ENCODE results near the gene TMEM179.

- TF ChIP-seq EP300 (IDR thresholded peaks at IDR 0.05; ENCODE audit: low read depth in 2 of 2, low read length in 2 of 2) (no peak), EP300 (CRISPR knock-in tag; IDR thresholded peaks at IDR 0.05; ENCODE audit: borderline replicate concordance) (no peak), ZNF274 (CRISPR knock-in tag; IDR thresholded peaks at IDR 0.05) (no peak), ZBTB10 (CRISPR knock-in tag; IDR thresholded peaks at IDR 0.05; ENCODE audit: borderline replicate concordance) (no peak), ARNTL (CRISPR knock-in tag; IDR thresholded peaks at IDR 0.05) (no peak), ZNF414 (CRISPR knock-in tag; IDR thresholded peaks at IDR 0.05) (no peak), JUND (CRISPR knock-in tag; IDR thresholded peaks at IDR 0.05) (no peak), NFE2 (CRISPR knock-in tag; IDR thresholded peaks at IDR 0.05) (no peak), ZBTB8A (CRISPR knock-in tag; IDR thresholded peaks at IDR 0.05; ENCODE audit: borderline replicate concordance, low read depth) (no peak), ATF3 (CRISPR knock-in tag; IDR thresholded peaks at IDR 0.05) (no peak), POLR2AphosphoS5 (IDR thresholded peaks at IDR 0.05; ENCODE audit: low read depth, low read length) (no peak), XBP1 (CRISPR knock-in tag; IDR thresholded peaks at IDR 0.05) (no peak), NFYB (CRISPR knock-in tag; IDR thresholded peaks at IDR 0.05) (no peak), BCL3 (CRISPR knock-in tag; IDR thresholded peaks at IDR 0.05) (no peak)
- TF ChIP-seq, protein P1, sequence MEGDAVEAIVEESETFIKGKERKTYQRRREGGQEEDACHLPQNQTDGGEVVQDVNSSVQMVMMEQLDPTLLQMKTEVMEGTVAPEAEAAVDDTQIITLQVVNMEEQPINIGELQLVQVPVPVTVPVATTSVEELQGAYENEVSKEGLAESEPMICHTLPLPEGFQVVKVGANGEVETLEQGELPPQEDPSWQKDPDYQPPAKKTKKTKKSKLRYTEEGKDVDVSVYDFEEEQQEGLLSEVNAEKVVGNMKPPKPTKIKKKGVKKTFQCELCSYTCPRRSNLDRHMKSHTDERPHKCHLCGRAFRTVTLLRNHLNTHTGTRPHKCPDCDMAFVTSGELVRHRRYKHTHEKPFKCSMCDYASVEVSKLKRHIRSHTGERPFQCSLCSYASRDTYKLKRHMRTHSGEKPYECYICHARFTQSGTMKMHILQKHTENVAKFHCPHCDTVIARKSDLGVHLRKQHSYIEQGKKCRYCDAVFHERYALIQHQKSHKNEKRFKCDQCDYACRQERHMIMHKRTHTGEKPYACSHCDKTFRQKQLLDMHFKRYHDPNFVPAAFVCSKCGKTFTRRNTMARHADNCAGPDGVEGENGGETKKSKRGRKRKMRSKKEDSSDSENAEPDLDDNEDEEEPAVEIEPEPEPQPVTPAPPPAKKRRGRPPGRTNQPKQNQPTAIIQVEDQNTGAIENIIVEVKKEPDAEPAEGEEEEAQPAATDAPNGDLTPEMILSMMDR (CRISPR knock-in tag; IDR thresholded peaks at IDR 0.05) = no peak
Observed at GRCh38 chr14:104554088-104554607, 50.4 kb downstream of the TMEM179 start.

Measured in HepG2 (cell line).